Measurements from ENCODE around the gene PJA2.

The PJA2 gene

GRCh38 chr5:109409844-109410388, at the start of gene PJA2:
TSS of gene PJA2 (minus strand) at chr5:109409974. CDS start at chr5:109383433, 26,541 bp downstream.
- DNase-seq (ENCODE audit: extremely low read depth, low read depth) = peak; percentile 100

GRCh38 chr5:109455598-109456096, 45.9 kb upstream of the PJA2 start:
- peak; percentile 69 for DNase-seq (ENCODE audit: extremely low read depth, low read depth)

More at GRCh38 chr5:109409844-109410388, at the start of gene PJA2:
- peak; percentile 13 for TF ChIP-seq CTCF (IDR thresholded peaks at IDR 0.05; ENCODE audit: low read depth, low read length)

GRCh38 chr5:109454731-109455505, 45.1 kb upstream of the PJA2 start:
- peak; percentile 23 for DNase-seq (ENCODE audit: extremely low read depth, low read depth)
- no peak for TF ChIP-seq CTCF (IDR thresholded peaks at IDR 0.05; ENCODE audit: low read depth, low read length)

More at GRCh38 chr5:109455598-109456096, 45.9 kb upstream of the PJA2 start:
- TF ChIP-seq CTCF (IDR thresholded peaks at IDR 0.05; ENCODE audit: low read depth, low read length) = no peak

GRCh38 chr5:109453251-109453650, 43.5 kb upstream of the PJA2 start:
- DNase-seq (ENCODE audit: extremely low read depth, low read depth) = no peak
- TF ChIP-seq CTCF (IDR thresholded peaks at IDR 0.05; ENCODE audit: low read depth, low read length) = no peak

GRCh38 chr5:109452661-109453060, 42.9 kb upstream of the PJA2 start:
- no peak for DNase-seq (ENCODE audit: extremely low read depth, low read depth)
- no peak for TF ChIP-seq CTCF (IDR thresholded peaks at IDR 0.05; ENCODE audit: low read depth, low read length)

- no peak for TF ChIP-seq CTCF (IDR thresholded peaks at IDR 0.05; ENCODE audit: low read depth, low read length)
- no peak for DNase-seq (ENCODE audit: extremely low read depth, low read depth)
These were observed 41.4 kb upstream of the PJA2 start for GRCh38 chr5:109451146-109451545.
